Type B pancreatic cell (in vitro differentiated cells): ENCODE results near the gene KLHL11. TPM values are rescaled to one million over a fixed set of nuclear protein-coding genes. Genes with fewer than 3 reads are reported as not detected.

Experiments used
- DNase-seq: peaks from one replicate; pipeline ENCODE4 v3.0.0; 2021; ENCODE audit warnings: mixed read lengths; ENCODE audit not compliant: unreplicated experiment; ENCODE audit errors: extremely low spot score
- H3K27ac Mint-ChIP-seq: 2 replicates; pipeline ENCODE4 v1.8.0; 2021; ENCODE audit warnings: mild to moderate bottlenecking, mixed read lengths
- H3K27me3 Mint-ChIP-seq: 2 replicates; pipeline ENCODE4 v1.8.0; 2021; ENCODE audit warnings: mixed read lengths
- H3K36me3 Mint-ChIP-seq: 2 replicates; pipeline ENCODE4 v1.8.0; 2021; ENCODE audit warnings: mixed read lengths
- H3K4me1 Mint-ChIP-seq: one replicate; pipeline ENCODE4 v1.8.0; 2021; ENCODE audit warnings: mixed read lengths; ENCODE audit not compliant: unreplicated experiment
- H3K4me3 Mint-ChIP-seq: 2 replicates; pipeline ENCODE4 v1.8.0; 2021; ENCODE audit warnings: mild to moderate bottlenecking, mixed read lengths
- H3K9me3 Mint-ChIP-seq: 2 replicates; pipeline ENCODE4 v1.8.0; 2021; ENCODE audit warnings: mixed read lengths
- CTCF ChIP-seq: fragments of 200-600 bp; sonication (generic); conservative IDR thresholded peaks from 2 replicates; pipeline ENCODE4 v1.5.0; 2021; ENCODE audit warnings: antibody characterized with exemption, mild to moderate bottlenecking
- total RNA-seq: library from RNA; stranded (reverse); gene quantifications from 2 replicates; pipeline ENCODE4 v1.2.1, GENCODE V29; 2021; ENCODE audit warnings: low replicate concordance

KLHL11 gene
- total RNA-seq, 1 donor from 2014 or later, result 20.6 TPM

GRCh38 chr17:41806685-41807445 lies 58.4 kb downstream of the KLHL11 start:
- Mint-ChIP-seq H3K27ac (no peak overlapping the region), H3K4me3 (no peak overlapping the region)

More at GRCh38 chr17:41806685-41807445, 58.4 kb downstream of the KLHL11 start:
- TF ChIP-seq CTCF, result no peak
- H3K4me1 Mint-ChIP-seq, result peaks cover 14% of the 10 kb centered on the region
- DNase-seq, result no peak
- H3K36me3 Mint-ChIP-seq, result peaks cover 3% of the 10 kb centered on the region
- H3K27me3 Mint-ChIP-seq, result no peaks in the 10 kb centered on the region
- no peaks in the 10 kb centered on the region for H3K9me3 Mint-ChIP-seq

Other genes with a start within 250 kb of the KLHL11 start
- 512 and 3,327 TPM in 2 replicates for gene KRT17, start 240.8 kb downstream of the KLHL11 start, total RNA-seq
- gene EIF1, start 176.5 kb downstream of the KLHL11 start, total RNA-seq, result 677 and 972 TPM in 2 replicates
- 119 and 193 TPM in 2 replicates for gene GAST, start 153.1 kb downstream of the KLHL11 start, total RNA-seq
- 4.3 and 11.6 TPM in 2 replicates for gene HAP1, start 130.8 kb downstream of the KLHL11 start, total RNA-seq
- 169 and 505 TPM in 2 replicates for gene JUP, start 78.7 kb downstream of the KLHL11 start, total RNA-seq
- gene P3H4, start 53.5 kb downstream of the KLHL11 start, total RNA-seq, result 24.7 and 50.5 TPM in 2 replicates
- gene FKBP10, start 52.4 kb downstream of the KLHL11 start, total RNA-seq, result 54.3 and 249 TPM in 2 replicates
- 46.0 and 74.8 TPM in 2 replicates for gene NT5C3B, start 29.2 kb downstream of the KLHL11 start, total RNA-seq
- 0.24 TPM in 1 of 2 replicates, not detected in the other for gene KLHL10, start 27.6 kb downstream of the KLHL11 start, total RNA-seq
- gene ACLY, start 53.5 kb upstream of the KLHL11 start, total RNA-seq, result 160 and 161 TPM in 2 replicates
- gene ODAD4, start 65.2 kb upstream of the KLHL11 start, total RNA-seq, result 1.9 and 4.5 TPM in 2 replicates
- 60.0 and 84.3 TPM in 2 replicates for gene CNP, start 101.4 kb upstream of the KLHL11 start, total RNA-seq
- 77.3 and 88.7 TPM in 2 replicates for gene DNAJC7, start 152.0 kb upstream of the KLHL11 start, total RNA-seq
- gene NKIRAS2, start 154.7 kb upstream of the KLHL11 start, total RNA-seq, result 44.7 and 45.0 TPM in 2 replicates
- 2.1 and 3.0 TPM in 2 replicates for gene C17orf113, start 185.2 kb upstream of the KLHL11 start, total RNA-seq
- gene ZNF385C, start 233.1 kb upstream of the KLHL11 start, total RNA-seq, result 1.7 and 3.3 TPM in 2 replicates
- 0.72 and 1.3 TPM in 2 replicates for gene DHX58, start 247.3 kb upstream of the KLHL11 start, total RNA-seq